GM12892 (cell line): ENCODE measurements around the gene GRIN3A.

Experiments used
- DNase-seq: peaks from one replicate; pipeline ENCODE4 v3.0.0; 2011; ENCODE audit not compliant: insufficient read length
- FAIRE-seq: peaks from 2 replicates; lab custom pipeline; 2011; peaks lifted over from hg19 to GRCh38; lab: Jason Lieb, UNC
- POLR2A ChIP-seq: IDR thresholded peaks from 2 replicates; pipeline ENCODE4 v1.6.1; 2011; ENCODE audit warnings: low read depth, low read length, control low read depth
- POLR2AphosphoS5 ChIP-seq: IDR thresholded peaks from 2 replicates; pipeline ENCODE4 v1.6.1; 2011; ENCODE audit warnings: low read depth, low read length, control low read depth
- TAF1 ChIP-seq: IDR thresholded peaks from 2 replicates; pipeline ENCODE4 v1.6.1; 2011; ENCODE audit warnings: low read depth, mild to moderate bottlenecking, control low read depth, low read length, borderline replicate concordance

The GRIN3A gene

GRCh38 chr9:101693546-101694336 lies 44.7 kb downstream of the GRIN3A start:
- FAIRE-seq (no peak), DNase-seq (no peak)
- TF ChIP-seq TAF1 (no peak), POLR2A (no peak)

GRCh38 chr9:101691657-101692056 lies 46.8 kb downstream of the GRIN3A start:
- no peak for FAIRE-seq
- DNase-seq = no peak
- no peak for TF ChIP-seq POLR2A
- no peak for TF ChIP-seq TAF1
- TF ChIP-seq POLR2AphosphoS5 = no peak

- DNase-seq = no peak
- TF ChIP-seq POLR2AphosphoS5 (no peak), TAF1 (no peak), POLR2A (no peak)
- no peak for FAIRE-seq
These were observed 49.4 kb downstream of the GRIN3A start for GRCh38 chr9:101689039-101689438.

- DNase-seq (no peak), FAIRE-seq (no peak)
- no peak for TF ChIP-seq TAF1
- TF ChIP-seq POLR2A = no peak
- no peak for TF ChIP-seq POLR2AphosphoS5
These were observed 53.8 kb downstream of the GRIN3A start for GRCh38 chr9:101684665-101685064.

GRCh38 chr9:101683236-101683635 lies 55.2 kb downstream of the GRIN3A start:
- no peak for TF ChIP-seq POLR2A
- TF ChIP-seq POLR2AphosphoS5 = no peak
- no peak for TF ChIP-seq TAF1
- no peak for FAIRE-seq
- DNase-seq = no peak

GRCh38 chr9:101677861-101678260 lies 60.6 kb downstream of the GRIN3A start:
- no peak for TF ChIP-seq POLR2A
- no peak for TF ChIP-seq TAF1
- TF ChIP-seq POLR2AphosphoS5 = no peak
- DNase-seq = no peak
- FAIRE-seq = no peak

GRCh38 chr9:101675341-101675740 lies 63.1 kb downstream of the GRIN3A start:
- no peak for TF ChIP-seq TAF1
- no peak for TF ChIP-seq POLR2A
- no peak for TF ChIP-seq POLR2AphosphoS5
- FAIRE-seq = no peak
- no peak for DNase-seq

- FAIRE-seq (no peak), DNase-seq (no peak)
- no peak for TF ChIP-seq TAF1
- no peak for TF ChIP-seq POLR2AphosphoS5
- TF ChIP-seq POLR2A = no peak
These were observed 64.3 kb downstream of the GRIN3A start for GRCh38 chr9:101674165-101674564.

GRCh38 chr9:101673642-101674041 lies 64.8 kb downstream of the GRIN3A start:
- TF ChIP-seq POLR2AphosphoS5 (no peak), TAF1 (no peak), POLR2A (no peak)
- DNase-seq = no peak
- no peak for FAIRE-seq

- FAIRE-seq (no peak), DNase-seq (no peak)
- TF ChIP-seq POLR2AphosphoS5 (no peak), POLR2A (no peak), TAF1 (no peak)
These were observed 66.9 kb downstream of the GRIN3A start for GRCh38 chr9:101671567-101671966.

- no peak for DNase-seq
- TF ChIP-seq TAF1 (no peak), POLR2A (no peak)
- FAIRE-seq = no peak
These were observed 70.0 kb downstream of the GRIN3A start for GRCh38 chr9:101668421-101668820.

GRCh38 chr9:101664453-101664852 lies 74.0 kb downstream of the GRIN3A start:
- TF ChIP-seq POLR2AphosphoS5 (no peak), POLR2A (no peak), TAF1 (no peak)
- FAIRE-seq (no peak), DNase-seq (no peak)
